ENCODE data around the gene SLC6A13. TPM values are rescaled to one million over a fixed set of nuclear protein-coding genes. Genes with fewer than 3 reads are reported as not detected.

Gene SLC6A13
- total and polyA plus RNA-seq, 2 of the 13 experiments (the other 11 are each of a cell fraction or from before 2014, with no cell fraction given), result 0.05 to 0.15 TPM

GRCh38 chr12:177336-177979 lies 85.2 kb downstream of the SLC6A13 start:
- ChIA-PET CTCF (ENCODE audit: low intra/inter-chr PET ratio, low total read pairs) (no interaction called here), POLR2A (no interaction called here)
- Histone ChIP-seq H2AFZ (ENCODE audit: low read length) (no peak overlapping the region), H4K20me1 (ENCODE audit: insufficient read depth, low read length) (no peaks in the 10 kb centered on the region), H3K4me2 (ENCODE audit: low read depth, low read length) (no peak overlapping the region; the same call in 1 of the 2 replicates), H3K4me3 (replicated peaks in 1 of 3; ENCODE audit: insufficient read depth in 1 of 3, low read depth in 2 of 3, low read length in 3 of 3) (no peak overlapping the region; a peak in 1 of 6 replicates), H3K4me1 (ENCODE audit: insufficient read depth, low read length) (peaks cover 52% of the 10 kb centered on the region), H3K9ac (ENCODE audit: insufficient read depth, low read depth, low read length) (no peak overlapping the region), H3K9me3 (ENCODE audit: low read length) (no peaks in the 10 kb centered on the region), H3K36me3 (replicated peaks in 1 of 2; ENCODE audit: control insufficient read depth in 1 of 2, insufficient read depth in 2 of 2, low read length in 2 of 2) (no peaks in the 10 kb centered on the region), H3K27me3 (ENCODE audit: control insufficient read depth in 1 of 2, insufficient read depth in 2 of 2, low read length in 2 of 2) (peaks cover 13 to 53% of the 10 kb centered on the region in 2 experiments; a peak in 4 of 5 replicates), H3K27ac (ENCODE audit: extremely low read length, insufficient read depth, low read length) (no peak overlapping the region), H3K79me2 (ENCODE audit: insufficient read depth, low read length) (no peaks in the 10 kb centered on the region)
- 11% methylated on average over 3 of the region's 11 CpGs for WGBS (ENCODE audit: low lambda C conversion rate)
- no peak for ATAC-seq
- TF ChIP-seq DDIT3 (CRISPR knock-in tag; IDR thresholded peaks at IDR 0.05), result no peak
- no peak for TF ChIP-seq ZNF513 (CRISPR knock-in tag; conservative IDR thresholded peaks at IDR 0.05)
- TF ChIP-seq POLR2G (IDR thresholded peaks at IDR 0.05; ENCODE audit: low read depth, low read length), result no peak
- TF ChIP-seq GTF2F1 (IDR thresholded peaks at IDR 0.05; ENCODE audit: low read length), result no peak
- TF ChIP-seq ZNF781 (CRISPR knock-in tag; IDR thresholded peaks at IDR 0.05; ENCODE audit: borderline replicate concordance, not compliant biosample characterization), result no peak
- no peak for TF ChIP-seq ATM (IDR thresholded peaks at IDR 0.05; ENCODE audit: borderline replicate concordance)
- no peak for TF ChIP-seq JUN (CRISPR knock-in tag; IDR thresholded peaks at IDR 0.05)
- TF ChIP-seq ZNF879 (CRISPR knock-in tag; IDR thresholded peaks at IDR 0.05), result no peak
- TF ChIP-seq CREB1 (IDR thresholded peaks at IDR 0.05), result no peak
- TF ChIP-seq CREB1 (CRISPR knock-in tag; IDR thresholded peaks at IDR 0.05), result no peak
- no peak for TF ChIP-seq PTBP1 (IDR thresholded peaks at IDR 0.05; ENCODE audit: low read depth, low read length, poor library complexity, severe bottlenecking)
- TF ChIP-seq BATF2 (CRISPR knock-in tag; IDR thresholded peaks at IDR 0.05), result no peak
- intact Hi-C loops (cut with micrococcal nuclease; ENCODE audit: unreplicated experiment), result loop anchor here (5.0 kb wide), 1 partner anchor 35 kb away; the partner anchor contains the start of gene SLC6A12
- no TSS peak for BruUV-seq (replicated peaks)
- in situ Hi-C loops (cut with HindIII; ENCODE audit: extremely low pct_ligation_motif_present, low pct_unique_long_range_greater_than_20kb), result no loop called here
- FAIRE-seq, result no peak
- no peak for DNase-seq (ENCODE audit: low spot score)
